Gastroesophageal sphincter (tissue), 4 donors: ENCODE measurements around the gene DNASE2. TPM values are rescaled to one million over a fixed set of nuclear protein-coding genes. Genes with fewer than 3 reads are reported as not detected.

Experiments
- ATAC-seq: fragments of 150-250 bp; one replicate; pipeline ENCODE4 v1.9.1; 2016; ENCODE audit warnings: mild to moderate bottlenecking, moderate library complexity
- H3K27ac ChIP-seq, 4 donors: fragments of 200-600 bp; sonication (generic) in 3 of 4; 1 replicate in 3 of 4; 2 replicates in 1 of 4; pipeline ENCODE4 v1.5.1; 2016 to 2019
- H3K27me3 ChIP-seq: fragments of 200-600 bp; sonication (generic); one replicate; pipeline ENCODE4 v1.5.1; 2019
- H3K36me3 ChIP-seq, 2 donors: fragments of 200-600 bp; sonication (generic); one replicate each; pipeline ENCODE4 v1.5.1; 2019; ENCODE audit warnings: control low read depth in 1 of 2
- H3K4me1 ChIP-seq, 3 donors: fragments of 200-600 bp; sonication (generic); 1 replicate in 2 of 3; 2 replicates in 1 of 3; pipeline ENCODE4 v1.5.1; 2016 to 2019; ENCODE audit warnings: control low read depth in 2 of 3
- H3K4me3 ChIP-seq, 2 donors: fragments of 200-600 bp; sonication (generic); one replicate each; pipeline ENCODE4 v1.5.1; 2019; ENCODE audit warnings: mild to moderate bottlenecking in 1 of 2, moderate library complexity in 1 of 2
- H3K9me3 ChIP-seq, 3 donors: fragments of 200-600 bp; sonication (generic); one replicate each; pipeline ENCODE4 v1.5.1; 2017 to 2019; ENCODE audit warnings: control low read depth in 2 of 3
- CTCF ChIP-seq, 4 experiments: fragments of 200-600 bp in 2 of 4; fragments of 450-650 bp in 2 of 4; sonication (generic) in 1 of 4; IDR thresholded peaks; one replicate each; pipeline ENCODE4 v1.5.1; 2017 to 2019; ENCODE audit warnings: antibody characterized with exemption in 4 of 4, mild to moderate bottlenecking in 2 of 4, moderate library complexity in 2 of 4
- EP300 ChIP-seq: sonication (generic); formaldehyde crosslinking; IDR thresholded peaks from one replicate; pipeline ENCODE4 v1.6.1; 2017; ENCODE audit warnings: antibody characterized with exemption, mild to moderate bottlenecking
- POLR2A ChIP-seq, 2 donors: fragments of 450-650 bp; IDR thresholded peaks; one replicate each; pipeline ENCODE4 v1.6.1; 2017; ENCODE audit warnings: antibody characterized with exemption in 2 of 2, mild to moderate bottlenecking in 2 of 2, moderate library complexity in 1 of 2
- POLR2AphosphoS5 ChIP-seq: sonication (generic); formaldehyde crosslinking; IDR thresholded peaks from one replicate; pipeline ENCODE4 v1.6.1; 2017; ENCODE audit warnings: antibody characterized with exemption
- WGBS, 2 donors: methylation state at CpG; one replicate each; pipeline ENCODE4 v1.1.5; 2018; ENCODE audit warnings: low coverage in 1 of 2; 5-methylcytosine and 5-hydroxymethylcytosine counted together
- total RNA-seq, 4 donors: library from RNA; depleted of rRNA; stranded (reverse); fragments of >200 nt; gene quantifications; one replicate each; pipeline ENCODE4 v1.1.0, GENCODE V29; 2016

DNASE2 gene
- total RNA-seq, 4 donors from 2014 or later: 22.3 to 37.1 (median 32.9) TPM

DNA sequence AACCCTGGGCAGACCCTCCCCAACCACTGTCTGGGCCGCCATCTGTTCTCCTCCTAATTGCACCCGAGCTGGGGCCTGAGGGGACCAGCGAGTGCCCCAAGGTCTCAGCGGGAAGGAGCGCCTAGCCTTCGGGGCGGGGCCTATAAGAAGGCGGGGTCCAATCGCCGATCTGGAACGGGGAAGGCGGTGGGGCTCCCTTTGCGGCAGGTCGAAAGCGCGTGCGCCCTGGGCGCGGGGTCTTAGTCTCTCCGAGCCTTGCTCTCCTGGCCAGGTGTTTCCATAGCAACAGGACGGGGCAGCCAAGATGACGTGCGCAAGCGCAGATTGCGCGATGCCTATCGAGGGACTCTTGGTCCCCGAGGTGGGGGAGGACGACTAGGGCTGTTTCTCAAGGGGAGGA is 40.2 kb downstream of the DNASE2 start:
- WGBS, 2 donors: 2% methylated on average over 17 of the region's 29 CpGs; no CpG with 5 or more reads in 1 of the 2 donors
- H3K27me3 ChIP-seq: peaks cover 99% of the 10 kb centered on the region
- H3K27ac ChIP-seq: no peak overlapping the region
- H3K9me3 ChIP-seq: no peaks in the 10 kb centered on the region
- H3K4me1 ChIP-seq: peaks cover 0 to 25% (median 11%) of the 10 kb centered on the region in 3 donors
- TF ChIP-seq POLR2A (IDR thresholded peaks at IDR 0.05): no peak
- no peak for TF ChIP-seq POLR2AphosphoS5
- no peak for TF ChIP-seq EP300
- no peak for TF ChIP-seq CTCF (IDR thresholded peaks at IDR 0.05)
- H3K4me3 ChIP-seq: peak overlapping the region in 1 of 2 donors; percentile 28
- ATAC-seq: no peak
- H3K36me3 ChIP-seq: no peaks in the 10 kb centered on the region

GRCh38 chr19:12840091-12841079 is 40.9 kb downstream of the DNASE2 start:
- no peak for ATAC-seq
- WGBS, 2 donors: 9 to 16% methylated on average over 14 to 20 of the region's 43 CpGs

GRCh38 chr19:12838886-12839756 is 42.1 kb downstream of the DNASE2 start:
- 41 to 51% methylated on average over 4 to 5 of the region's 21 CpGs for WGBS, 2 donors
- peak overlapping the region in 1 of 2 donors; percentile 39 for H3K4me3 ChIP-seq
- peaks cover 0 to 32% (median 14%) of the 10 kb centered on the region in 3 donors for H3K4me1 ChIP-seq
- ATAC-seq: no peak
- no peaks in the 10 kb centered on the region for H3K9me3 ChIP-seq
- peaks cover 100% of the 10 kb centered on the region for H3K27me3 ChIP-seq
- H3K36me3 ChIP-seq: no peaks in the 10 kb centered on the region
- no peak for TF ChIP-seq EP300
- TF ChIP-seq POLR2AphosphoS5: no peak
- no peak for TF ChIP-seq CTCF (IDR thresholded peaks at IDR 0.05)
- no peak for TF ChIP-seq POLR2A (IDR thresholded peaks at IDR 0.05)
- H3K27ac ChIP-seq: no peak overlapping the region

More at GRCh38 chr19:12840091-12841079, 40.9 kb downstream of the DNASE2 start:
- Histone ChIP-seq H3K4me3 (peak overlapping the region in 1 of 2 donors; percentile 28), H3K27me3 (peaks cover 99% of the 10 kb centered on the region), H3K27ac (no peak overlapping the region), H3K36me3 (no peaks in the 10 kb centered on the region), H3K9me3 (no peaks in the 10 kb centered on the region), H3K4me1 (peaks cover 0 to 25% (median 11%) of the 10 kb centered on the region in 3 donors)
- no peak for TF ChIP-seq POLR2AphosphoS5

- TF ChIP-seq CTCF (IDR thresholded peaks at IDR 0.05): peak in 3 of 4 experiments; percentile 31 to 54 (median 41)
- no peak for TF ChIP-seq EP300
- no peak for TF ChIP-seq POLR2AphosphoS5
- ATAC-seq: peak; percentile 67
- 0% methylated on average over 1 of the region's 69 CpGs; no CpG with 5 or more reads in 1 of the 2 donors for WGBS, 2 donors
- peak within 1 kb of the TSS in 1 of 2 donors; percentile 39 for H3K4me3 ChIP-seq
- peaks cover 100% of the 10 kb centered on the region for H3K27me3 ChIP-seq
- H3K4me1 ChIP-seq: peaks cover 0 to 40% (median 18%) of the 10 kb centered on the region in 3 donors
- H3K36me3 ChIP-seq: no peaks in the 10 kb centered on the region
- H3K27ac ChIP-seq: no peak within 1 kb of the TSS
- no peaks in the 10 kb centered on the region for H3K9me3 ChIP-seq
These were observed 42.9 kb downstream of the DNASE2 start, which contains the start of gene MAST1 for GRCh38 chr19:12838182-12838885. Gene MAST1 (plus strand): TSS chr19:12838515. CDS start chr19:12838573, 58 bp downstream.
